ENCODE results near the gene DIDO1.

GRCh38 chr20:62971950-62972844 lies 45.9 kb upstream of the DIDO1 start:
- TF ChIP-seq GATA2 (CRISPR knock-in tag; IDR thresholded peaks at IDR 0.05) (no peak), POLR2AphosphoS5 (IDR thresholded peaks at IDR 0.05; ENCODE audit: low read depth, low read length) (no peak), TEAD4 (IDR thresholded peaks at IDR 0.05; ENCODE audit: borderline replicate concordance, insufficient read depth) (no peak), TAF1 (IDR thresholded peaks at IDR 0.05; ENCODE audit: borderline replicate concordance, low read depth, low read length) (no peak), REST (IDR thresholded peaks at IDR 0.05; ENCODE audit: low read depth, low read length) (no peak), EP300 (IDR thresholded peaks at IDR 0.05; ENCODE audit: borderline replicate concordance in 1 of 2, low read depth in 1 of 2, low read length in 1 of 2) (no peak), YY1 (IDR thresholded peaks at IDR 0.05; ENCODE audit: low read depth) (no peak), SIN3A (IDR thresholded peaks at IDR 0.05; ENCODE audit: borderline replicate concordance, low read depth, low read length) (no peak), RCOR1 (IDR thresholded peaks at IDR 0.05; ENCODE audit: low read length) (no peak)
- TF ChIP-seq, protein P1, sequence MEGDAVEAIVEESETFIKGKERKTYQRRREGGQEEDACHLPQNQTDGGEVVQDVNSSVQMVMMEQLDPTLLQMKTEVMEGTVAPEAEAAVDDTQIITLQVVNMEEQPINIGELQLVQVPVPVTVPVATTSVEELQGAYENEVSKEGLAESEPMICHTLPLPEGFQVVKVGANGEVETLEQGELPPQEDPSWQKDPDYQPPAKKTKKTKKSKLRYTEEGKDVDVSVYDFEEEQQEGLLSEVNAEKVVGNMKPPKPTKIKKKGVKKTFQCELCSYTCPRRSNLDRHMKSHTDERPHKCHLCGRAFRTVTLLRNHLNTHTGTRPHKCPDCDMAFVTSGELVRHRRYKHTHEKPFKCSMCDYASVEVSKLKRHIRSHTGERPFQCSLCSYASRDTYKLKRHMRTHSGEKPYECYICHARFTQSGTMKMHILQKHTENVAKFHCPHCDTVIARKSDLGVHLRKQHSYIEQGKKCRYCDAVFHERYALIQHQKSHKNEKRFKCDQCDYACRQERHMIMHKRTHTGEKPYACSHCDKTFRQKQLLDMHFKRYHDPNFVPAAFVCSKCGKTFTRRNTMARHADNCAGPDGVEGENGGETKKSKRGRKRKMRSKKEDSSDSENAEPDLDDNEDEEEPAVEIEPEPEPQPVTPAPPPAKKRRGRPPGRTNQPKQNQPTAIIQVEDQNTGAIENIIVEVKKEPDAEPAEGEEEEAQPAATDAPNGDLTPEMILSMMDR (IDR thresholded peaks at IDR 0.05), result peak; percentile 79
- TF ChIP-seq, protein P2, sequence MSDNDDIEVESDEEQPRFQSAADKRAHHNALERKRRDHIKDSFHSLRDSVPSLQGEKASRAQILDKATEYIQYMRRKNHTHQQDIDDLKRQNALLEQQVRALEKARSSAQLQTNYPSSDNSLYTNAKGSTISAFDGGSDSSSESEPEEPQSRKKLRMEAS (IDR thresholded peaks at IDR 0.05; ENCODE audit: low read depth), result no peak
